PFSK-1 (cell line): ENCODE measurements around the gene FAXC.

Experiments used
- FOXP2 ChIP-seq: optimal IDR thresholded peaks from 2 replicates; pipeline ENCODE3; 2011; ENCODE audit warnings: borderline replicate concordance, control low read depth, inconsistent platforms; ENCODE audit not compliant: insufficient read depth; ENCODE audit errors: extremely low read length, extremely low read depth
- POLR2AphosphoS5 ChIP-seq: IDR thresholded peaks from 2 replicates; pipeline ENCODE4 v1.6.1; 2012; ENCODE audit warnings: low read depth, mild to moderate bottlenecking, control low read depth, low read length, moderate library complexity
- SIN3A ChIP-seq: IDR thresholded peaks from 2 replicates; pipeline ENCODE4 v1.6.1; 2012; ENCODE audit warnings: mild to moderate bottlenecking, low read length, moderate library complexity, borderline replicate concordance; ENCODE audit not compliant: insufficient read depth
- TAF1 ChIP-seq: IDR thresholded peaks from 2 replicates; pipeline ENCODE4 v1.6.1; 2012; ENCODE audit warnings: low read length, control low read depth, borderline replicate concordance; ENCODE audit not compliant: insufficient read depth
- TF ChIP-seq, protein P1 (sequence below), 2 experiments: IDR thresholded peaks; 2 replicates each; pipeline versions ENCODE4 v1.6.1 to v1.8.0; 2011 to 2012; ENCODE audit warnings: low read depth in 2 of 2, low read length in 2 of 2, control low read depth in 1 of 2, inconsistent platforms in 1 of 2, mild to moderate bottlenecking in 1 of 2, moderate library complexity in 1 of 2; ENCODE audit not compliant: insufficient read depth in 1 of 2

FAXC gene

DNA sequence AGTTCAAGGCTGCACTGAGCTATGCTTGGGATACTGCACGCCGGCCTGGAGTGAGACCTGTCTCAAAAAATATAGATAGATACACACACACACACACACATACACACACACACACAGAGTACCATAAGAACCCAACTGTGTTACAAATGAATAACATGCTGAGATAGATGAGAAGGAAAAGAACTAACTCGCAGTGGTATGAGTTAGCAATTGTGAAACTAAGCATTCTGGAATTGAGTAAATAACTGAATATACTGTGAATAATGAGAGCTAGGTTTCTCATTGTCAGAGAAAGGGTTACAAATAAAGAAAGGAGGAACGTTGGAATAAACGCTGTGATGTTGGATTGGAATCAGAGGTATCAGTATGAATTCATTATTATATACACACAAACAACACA, 14.6 kb upstream of the FAXC start:
- TF ChIP-seq TAF1 (no peak), FOXP2 (no peak), POLR2AphosphoS5 (no peak), SIN3A (no peak)
- TF ChIP-seq, protein P1, sequence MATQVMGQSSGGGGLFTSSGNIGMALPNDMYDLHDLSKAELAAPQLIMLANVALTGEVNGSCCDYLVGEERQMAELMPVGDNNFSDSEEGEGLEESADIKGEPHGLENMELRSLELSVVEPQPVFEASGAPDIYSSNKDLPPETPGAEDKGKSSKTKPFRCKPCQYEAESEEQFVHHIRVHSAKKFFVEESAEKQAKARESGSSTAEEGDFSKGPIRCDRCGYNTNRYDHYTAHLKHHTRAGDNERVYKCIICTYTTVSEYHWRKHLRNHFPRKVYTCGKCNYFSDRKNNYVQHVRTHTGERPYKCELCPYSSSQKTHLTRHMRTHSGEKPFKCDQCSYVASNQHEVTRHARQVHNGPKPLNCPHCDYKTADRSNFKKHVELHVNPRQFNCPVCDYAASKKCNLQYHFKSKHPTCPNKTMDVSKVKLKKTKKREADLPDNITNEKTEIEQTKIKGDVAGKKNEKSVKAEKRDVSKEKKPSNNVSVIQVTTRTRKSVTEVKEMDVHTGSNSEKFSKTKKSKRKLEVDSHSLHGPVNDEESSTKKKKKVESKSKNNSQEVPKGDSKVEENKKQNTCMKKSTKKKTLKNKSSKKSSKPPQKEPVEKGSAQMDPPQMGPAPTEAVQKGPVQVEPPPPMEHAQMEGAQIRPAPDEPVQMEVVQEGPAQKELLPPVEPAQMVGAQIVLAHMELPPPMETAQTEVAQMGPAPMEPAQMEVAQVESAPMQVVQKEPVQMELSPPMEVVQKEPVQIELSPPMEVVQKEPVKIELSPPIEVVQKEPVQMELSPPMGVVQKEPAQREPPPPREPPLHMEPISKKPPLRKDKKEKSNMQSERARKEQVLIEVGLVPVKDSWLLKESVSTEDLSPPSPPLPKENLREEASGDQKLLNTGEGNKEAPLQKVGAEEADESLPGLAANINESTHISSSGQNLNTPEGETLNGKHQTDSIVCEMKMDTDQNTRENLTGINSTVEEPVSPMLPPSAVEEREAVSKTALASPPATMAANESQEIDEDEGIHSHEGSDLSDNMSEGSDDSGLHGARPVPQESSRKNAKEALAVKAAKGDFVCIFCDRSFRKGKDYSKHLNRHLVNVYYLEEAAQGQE (IDR thresholded peaks at IDR 0.05; ENCODE audit: insufficient read depth in 1 of 2, low read depth in 2 of 2, low read length in 2 of 2), result no peak

DNA sequence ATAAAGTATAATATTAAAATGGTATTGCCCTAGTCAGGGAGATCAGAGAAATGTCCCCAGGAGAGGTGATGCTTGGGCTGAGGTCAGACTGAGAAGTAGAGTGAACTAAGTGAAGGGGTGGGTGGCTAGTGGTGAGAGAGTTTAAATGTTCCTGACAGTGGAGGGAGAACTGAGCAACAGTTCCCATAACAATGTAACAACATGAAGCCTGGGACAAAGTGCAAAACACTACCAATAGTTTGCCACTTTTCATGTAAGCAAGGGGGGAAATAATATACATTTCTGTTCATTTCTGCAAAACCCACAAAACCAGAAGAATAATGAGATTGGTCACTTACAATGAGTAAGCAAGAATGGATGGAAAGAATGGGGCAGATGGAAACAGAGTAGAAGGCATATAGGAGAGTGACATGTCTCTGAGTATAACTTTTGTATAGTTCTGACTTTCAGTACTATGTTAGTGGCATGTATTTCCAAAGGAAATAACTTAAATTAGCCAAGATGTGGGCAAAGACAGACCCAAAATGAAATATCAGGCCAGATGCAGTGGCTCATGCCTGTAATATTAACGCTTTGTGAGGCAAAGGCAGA, 13.3 kb upstream of the FAXC start:
- TF ChIP-seq FOXP2, result no peak
- no peak for TF ChIP-seq SIN3A
- TF ChIP-seq TAF1, result no peak
- TF ChIP-seq, protein P1 (IDR thresholded peaks at IDR 0.05; ENCODE audit: insufficient read depth in 1 of 2, low read depth in 2 of 2, low read length in 2 of 2), result no peak
- TF ChIP-seq POLR2AphosphoS5, result no peak

DNA sequence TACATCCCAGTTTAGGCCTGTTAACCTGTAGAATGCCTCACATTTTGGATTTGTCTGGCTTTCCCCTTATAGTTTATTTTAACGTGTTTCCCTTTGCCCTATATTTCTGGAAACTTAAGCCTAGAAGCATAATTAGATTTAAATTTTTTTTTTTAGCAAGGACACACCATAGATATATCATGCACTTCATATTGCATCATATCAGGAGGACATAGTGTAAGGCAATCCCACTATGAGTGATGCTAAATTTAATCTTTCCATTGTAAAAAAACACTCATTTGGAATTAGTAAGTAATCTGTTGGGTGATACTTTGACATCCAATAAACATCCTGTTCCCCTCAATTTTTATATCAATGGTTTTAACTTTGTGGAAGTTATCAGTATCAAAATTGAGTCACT, 10.3 kb upstream of the FAXC start:
- no peak for TF ChIP-seq FOXP2
- no peak for TF ChIP-seq TAF1
- no peak for TF ChIP-seq POLR2AphosphoS5
- TF ChIP-seq, protein P1 (IDR thresholded peaks at IDR 0.05; ENCODE audit: insufficient read depth in 1 of 2, low read depth in 2 of 2, low read length in 2 of 2), result no peak
- no peak for TF ChIP-seq SIN3A

DNA sequence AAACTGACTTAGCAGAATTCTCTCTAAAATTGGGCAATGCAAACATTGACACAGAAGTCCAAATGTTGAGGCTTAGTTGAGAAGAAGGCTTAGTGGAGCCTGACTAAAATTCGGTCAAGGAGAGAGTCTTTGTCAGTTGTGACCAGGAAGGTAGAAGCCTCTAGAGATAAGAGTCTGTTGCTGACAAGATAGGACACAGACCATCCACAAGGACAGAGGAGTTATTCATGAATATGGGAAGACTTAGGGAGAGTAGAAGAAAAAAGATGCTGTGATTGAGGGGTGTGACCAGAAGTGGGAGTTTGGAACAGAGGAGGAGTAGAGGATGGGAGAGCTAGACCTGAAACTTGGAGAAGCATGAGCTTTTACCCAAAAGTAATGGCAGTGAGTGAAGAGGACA, 7.2 kb upstream of the FAXC start:
- TF ChIP-seq POLR2AphosphoS5 (no peak), SIN3A (no peak), TAF1 (no peak), FOXP2 (no peak)
- TF ChIP-seq, protein P1 (IDR thresholded peaks at IDR 0.05; ENCODE audit: insufficient read depth in 1 of 2, low read depth in 2 of 2, low read length in 2 of 2), result no peak
